ENCODE results near the gene BCAR1.

- TF ChIP-seq CTCF (IDR thresholded peaks at IDR 0.05) (no peak), ATF3 (CRISPR knock-in tag; conservative IDR thresholded peaks at IDR 0.05) (no peak), E2F4 (CRISPR knock-in tag; IDR thresholded peaks at IDR 0.05; ENCODE audit: borderline replicate concordance, low read depth) (no peak), CREM (CRISPR knock-in tag; IDR thresholded peaks at IDR 0.05) (no peak), ZNF219 (CRISPR knock-in tag; IDR thresholded peaks at IDR 0.05; ENCODE audit: borderline replicate concordance) (no peak), ZBTB43 (CRISPR knock-in tag; IDR thresholded peaks at IDR 0.05) (no peak), NR1H2 (CRISPR knock-in tag; IDR thresholded peaks at IDR 0.05) (no peak), ATF2 (CRISPR knock-in tag; IDR thresholded peaks at IDR 0.05; ENCODE audit: borderline replicate concordance, low read depth) (no peak)
Measured at GRCh38 chr16:75241955-75242354, 9.5 kb downstream of the BCAR1 start.

All from WTC11 (cell line).